Measurements from ENCODE around the gene LSS.

Gene LSS

GRCh38 chr21:46219591-46220239 is 8.9 kb downstream of the LSS start:
- DNase-seq (ENCODE audit: low read depth in 2 of 2, low spot score in 1 of 2): no peak

GRCh38 chr21:46218906-46219590 is 9.5 kb downstream of the LSS start:
- DNase-seq (ENCODE audit: low read depth in 2 of 2, low spot score in 1 of 2): no peak

GRCh38 chr21:46217511-46218196 is 10.9 kb downstream of the LSS start:
- no peak for DNase-seq (ENCODE audit: low read depth in 2 of 2, low spot score in 1 of 2)

GRCh38 chr21:46216132-46216747 is 12.3 kb downstream of the LSS start:
- DNase-seq (ENCODE audit: low read depth in 2 of 2, low spot score in 1 of 2): no peak

GRCh38 chr21:46215436-46216131 is 13.0 kb downstream of the LSS start:
- no peak for DNase-seq (ENCODE audit: low read depth in 2 of 2, low spot score in 1 of 2)

- no peak for DNase-seq (ENCODE audit: low read depth in 2 of 2, low spot score in 1 of 2)
Measured at GRCh38 chr21:46214478-46215340, 13.9 kb downstream of the LSS start.

- no peak for DNase-seq (ENCODE audit: low read depth in 2 of 2, low spot score in 1 of 2)
Measured at GRCh38 chr21:46213620-46214286, 14.8 kb downstream of the LSS start.

GRCh38 chr21:46212721-46213484 is 15.7 kb downstream of the LSS start:
- DNase-seq (ENCODE audit: low read depth in 2 of 2, low spot score in 1 of 2): no peak

- no peak for DNase-seq (ENCODE audit: low read depth in 2 of 2, low spot score in 1 of 2)
Measured at GRCh38 chr21:46211786-46212720, 16.5 kb downstream of the LSS start.

- no peak for DNase-seq (ENCODE audit: low read depth in 2 of 2, low spot score in 1 of 2)
Measured at GRCh38 chr21:46211376-46211775, 17.2 kb downstream of the LSS start.

GRCh38 chr21:46210378-46211136 is 18.0 kb downstream of the LSS start:
- DNase-seq (ENCODE audit: low read depth in 2 of 2, low spot score in 1 of 2): no peak

GRCh38 chr21:46208761-46209721 is 19.5 kb downstream of the LSS start:
- DNase-seq (ENCODE audit: low read depth in 2 of 2, low spot score in 1 of 2): no peak

GRCh38 chr21:46207920-46208591 is 20.5 kb downstream of the LSS start:
- no peak for DNase-seq (ENCODE audit: low read depth in 2 of 2, low spot score in 1 of 2)

- DNase-seq (ENCODE audit: low read depth in 2 of 2, low spot score in 1 of 2): no peak
Measured at GRCh38 chr21:46207006-46207919, 21.3 kb downstream of the LSS start.

Data from stimulated activated CD8-positive, alpha-beta memory T cell treated with anti-CD3 and anti-CD28 coated beads, Interleukin-4, amount 100 ng/mL, for 1 hour (primary cell).